Gastrocnemius medialis (tissue), 4 donors: Measurements from ENCODE around the gene TMEM221.

Source experiments
- POLR2A ChIP-seq, 2 donors: fragments of 450-650 bp; IDR thresholded peaks; one replicate each; pipeline ENCODE4 v1.6.1; 2017; ENCODE audit warnings: antibody characterized with exemption in 2 of 2, mild to moderate bottlenecking in 2 of 2, moderate library complexity in 2 of 2
- TF ChIP-seq, protein P1 (sequence below), 5 experiments: fragments of 450-650 bp in 3 of 5; fragments of 200-600 bp in 2 of 5; sonication (generic) in 2 of 5; IDR thresholded peaks in 4 of 5; conservative IDR thresholded peaks in 1 of 5; 1 replicate in 4 of 5; 2 replicates in 1 of 5; pipeline ENCODE4 v1.5.1; 2016 to 2019; ENCODE audit warnings: antibody characterized with exemption in 5 of 5, mild to moderate bottlenecking in 3 of 5, moderate library complexity in 3 of 5

- TF ChIP-seq, protein P1, sequence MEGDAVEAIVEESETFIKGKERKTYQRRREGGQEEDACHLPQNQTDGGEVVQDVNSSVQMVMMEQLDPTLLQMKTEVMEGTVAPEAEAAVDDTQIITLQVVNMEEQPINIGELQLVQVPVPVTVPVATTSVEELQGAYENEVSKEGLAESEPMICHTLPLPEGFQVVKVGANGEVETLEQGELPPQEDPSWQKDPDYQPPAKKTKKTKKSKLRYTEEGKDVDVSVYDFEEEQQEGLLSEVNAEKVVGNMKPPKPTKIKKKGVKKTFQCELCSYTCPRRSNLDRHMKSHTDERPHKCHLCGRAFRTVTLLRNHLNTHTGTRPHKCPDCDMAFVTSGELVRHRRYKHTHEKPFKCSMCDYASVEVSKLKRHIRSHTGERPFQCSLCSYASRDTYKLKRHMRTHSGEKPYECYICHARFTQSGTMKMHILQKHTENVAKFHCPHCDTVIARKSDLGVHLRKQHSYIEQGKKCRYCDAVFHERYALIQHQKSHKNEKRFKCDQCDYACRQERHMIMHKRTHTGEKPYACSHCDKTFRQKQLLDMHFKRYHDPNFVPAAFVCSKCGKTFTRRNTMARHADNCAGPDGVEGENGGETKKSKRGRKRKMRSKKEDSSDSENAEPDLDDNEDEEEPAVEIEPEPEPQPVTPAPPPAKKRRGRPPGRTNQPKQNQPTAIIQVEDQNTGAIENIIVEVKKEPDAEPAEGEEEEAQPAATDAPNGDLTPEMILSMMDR (IDR thresholded peaks at IDR 0.05 in 4 of 5, conservative IDR thresholded peaks at IDR 0.05 in 1 of 5), result no peak
- no peak for TF ChIP-seq POLR2A (IDR thresholded peaks at IDR 0.05)
Observed at GRCh38 chr19:17436094-17436873, 12.2 kb downstream of the TMEM221 start.
